Rectal smooth muscle tissue (tissue), 1 donor: ENCODE results near the gene LIN9.
A peak's percentile ranks its signal among the peaks of the same experiment; 100 is the strongest.

Experiments
- H3K27ac ChIP-seq: one replicate; pipeline ENCODE4 v1.7.0; 2013; ENCODE audit warnings: low read depth, low read length, inconsistent platforms
- H3K27me3 ChIP-seq: one replicate; pipeline ENCODE4 v1.7.0; 2013; ENCODE audit warnings: low read length; ENCODE audit not compliant: control insufficient read depth, insufficient read depth
- H3K36me3 ChIP-seq: one replicate; pipeline ENCODE4 v1.7.0; 2013; ENCODE audit warnings: low read length; ENCODE audit not compliant: control insufficient read depth, insufficient read depth
- H3K4me1 ChIP-seq: one replicate; pipeline ENCODE4 v1.7.0; 2013; ENCODE audit warnings: low read length; ENCODE audit not compliant: control insufficient read depth, insufficient read depth
- H3K4me3 ChIP-seq: one replicate; pipeline ENCODE4 v1.7.0; 2013; ENCODE audit warnings: low read length
- H3K9ac ChIP-seq: one replicate; pipeline ENCODE4 v1.7.0; 2013; ENCODE audit warnings: low read length

Gene LIN9

DNA sequence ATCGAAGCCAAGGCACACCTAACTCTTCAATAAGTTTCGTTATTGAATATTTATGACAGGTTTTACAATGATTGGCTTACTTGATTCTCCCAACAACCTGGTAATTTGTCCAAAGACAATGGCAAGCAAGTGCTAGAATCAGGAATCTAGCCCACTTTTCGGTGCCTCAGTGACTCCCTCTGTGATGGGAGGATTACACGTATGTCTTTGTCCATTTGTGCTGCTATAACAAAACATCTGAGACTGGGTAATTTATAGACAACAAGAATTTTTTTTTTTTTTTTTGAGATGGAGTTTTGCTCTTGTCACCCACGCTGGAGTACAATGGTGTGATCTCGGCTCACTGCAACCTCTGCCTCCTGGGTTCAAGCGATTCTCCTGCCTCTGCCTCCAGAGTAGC, 2.4 kb upstream of the LIN9 start:
- H3K4me3 ChIP-seq: no peak overlapping the region
- H3K27ac ChIP-seq: no peak overlapping the region
- peaks cover 2% of the 10 kb centered on the region for H3K4me1 ChIP-seq
- H3K27me3 ChIP-seq: no peaks in the 10 kb centered on the region
- H3K9ac ChIP-seq: no peak overlapping the region
- no peaks in the 10 kb centered on the region for H3K36me3 ChIP-seq

DNA sequence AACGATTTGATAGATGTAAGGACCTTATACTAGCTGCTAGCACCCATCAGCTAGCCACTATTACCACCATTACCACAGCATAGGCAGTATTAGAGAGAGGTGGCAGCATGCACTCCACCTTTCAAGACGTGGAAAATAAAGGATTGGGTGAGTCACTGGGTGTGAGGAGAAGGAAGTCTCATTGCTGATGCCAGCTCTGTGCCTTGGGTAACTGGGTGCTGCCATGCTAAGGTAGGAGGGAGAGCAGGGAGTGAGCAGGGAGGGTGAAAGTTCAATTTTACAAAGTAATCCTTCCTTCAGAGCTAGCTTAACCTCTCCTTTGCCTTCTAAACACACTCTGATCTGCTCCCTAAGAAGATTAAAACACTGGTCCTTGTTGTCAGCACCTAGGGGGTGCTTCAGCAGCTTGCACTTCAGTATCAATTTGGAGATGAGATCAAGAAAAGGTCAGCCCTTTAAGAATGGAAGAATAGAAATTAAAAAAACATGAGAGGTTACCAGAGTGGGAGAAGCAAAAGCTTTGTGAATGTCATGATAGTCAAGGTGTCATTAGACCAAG, 1.8 kb upstream of the LIN9 start:
- peaks cover 2% of the 10 kb centered on the region for H3K4me1 ChIP-seq
- no peak overlapping the region for H3K27ac ChIP-seq
- no peak overlapping the region for H3K4me3 ChIP-seq
- no peaks in the 10 kb centered on the region for H3K36me3 ChIP-seq
- H3K9ac ChIP-seq: no peak overlapping the region
- H3K27me3 ChIP-seq: no peaks in the 10 kb centered on the region

DNA sequence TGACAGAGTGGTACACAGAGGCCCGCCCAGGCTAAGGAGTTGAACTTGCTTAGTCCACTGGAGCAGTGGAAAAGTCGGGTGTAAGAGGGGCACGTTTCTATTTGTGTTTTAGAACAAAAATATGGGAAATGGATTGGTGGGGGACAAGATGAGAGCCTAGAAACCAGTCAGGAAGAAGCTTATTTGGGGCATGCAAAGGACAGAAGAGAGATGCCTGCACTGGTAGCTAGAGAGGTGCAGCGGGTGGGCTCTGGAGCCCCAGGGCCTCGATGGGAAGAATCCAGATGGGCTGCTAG, 1.2 kb upstream of the LIN9 start:
- H3K4me3 ChIP-seq: no peak overlapping the region
- H3K27me3 ChIP-seq: no peaks in the 10 kb centered on the region
- peaks cover 2% of the 10 kb centered on the region for H3K4me1 ChIP-seq
- no peak overlapping the region for H3K9ac ChIP-seq
- no peak overlapping the region for H3K27ac ChIP-seq
- no peaks in the 10 kb centered on the region for H3K36me3 ChIP-seq

DNA sequence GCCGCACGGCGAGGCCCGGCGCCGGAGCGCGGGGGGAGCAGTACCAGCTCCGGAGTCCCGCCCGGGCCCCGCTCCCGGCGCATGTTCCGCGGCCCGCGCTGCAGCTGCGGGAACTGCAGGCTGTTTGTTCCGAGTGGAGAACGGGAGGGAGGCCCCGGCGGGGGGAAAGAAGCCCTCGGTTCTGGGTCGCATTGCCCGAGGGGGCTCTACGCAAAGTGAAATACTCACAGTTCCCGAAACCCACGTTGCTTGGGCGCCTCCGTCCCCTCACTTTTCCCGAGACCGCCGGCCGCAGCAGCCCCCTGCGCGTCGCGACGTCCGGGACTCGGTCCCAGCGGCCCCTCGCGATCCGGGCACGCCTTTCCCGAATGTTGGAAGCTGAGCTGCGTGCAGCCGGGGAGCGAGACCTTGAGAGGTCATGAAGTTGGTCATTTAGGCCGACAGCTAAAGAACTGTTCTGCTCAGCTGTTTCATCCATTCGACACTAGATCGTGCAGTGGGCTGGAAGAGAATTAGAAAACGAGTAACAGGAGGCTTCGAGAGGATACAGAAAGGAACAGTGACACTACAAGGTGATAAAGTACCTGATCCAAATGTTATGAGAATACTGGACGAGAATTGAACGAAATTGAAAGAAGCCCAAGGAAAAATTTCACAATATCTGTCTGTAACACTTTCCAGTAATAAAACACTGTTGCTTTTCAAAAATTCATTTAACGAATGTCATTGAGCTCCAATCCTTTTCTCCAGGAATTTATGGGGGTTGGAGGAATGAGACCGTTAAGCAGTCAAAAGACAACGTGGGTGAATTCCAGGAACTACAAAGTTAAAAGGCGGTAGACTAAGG, 657 bp upstream of the LIN9 start:
- H3K27ac ChIP-seq: peak overlapping the region; percentile 66
- no peaks in the 10 kb centered on the region for H3K36me3 ChIP-seq
- H3K27me3 ChIP-seq: no peaks in the 10 kb centered on the region
- no peak overlapping the region for H3K9ac ChIP-seq
- H3K4me3 ChIP-seq: peak overlapping the region; percentile 89
- H3K4me1 ChIP-seq: peaks cover 2% of the 10 kb centered on the region

DNA sequence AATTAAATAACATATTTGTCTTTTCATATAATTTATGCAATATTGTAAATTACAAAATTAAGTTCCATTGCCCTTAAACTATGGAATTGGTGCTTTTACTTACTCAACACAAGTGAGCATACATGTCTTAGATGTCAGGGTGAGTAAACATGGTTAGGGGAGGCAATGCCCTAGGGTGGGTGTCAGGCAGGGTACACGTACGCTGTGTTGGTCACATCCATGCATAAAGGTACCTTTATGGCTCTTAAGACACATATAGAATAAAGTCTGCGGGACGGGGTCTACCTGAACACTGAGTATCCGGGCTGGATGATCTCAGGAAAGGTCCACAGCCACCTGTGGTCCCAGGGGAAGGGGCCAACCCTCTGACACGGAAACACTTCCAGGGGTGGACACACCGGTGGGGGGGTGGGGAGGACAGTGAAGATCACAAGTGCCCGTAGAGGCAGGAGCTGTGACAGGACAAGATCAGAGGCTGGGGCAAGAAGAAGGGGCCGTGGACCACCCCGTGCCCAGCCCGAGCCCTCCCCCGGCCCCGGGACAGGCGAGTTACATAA, 720 bp downstream of the LIN9 start:
- H3K4me3 ChIP-seq: peak overlapping the region; percentile 89

DNA sequence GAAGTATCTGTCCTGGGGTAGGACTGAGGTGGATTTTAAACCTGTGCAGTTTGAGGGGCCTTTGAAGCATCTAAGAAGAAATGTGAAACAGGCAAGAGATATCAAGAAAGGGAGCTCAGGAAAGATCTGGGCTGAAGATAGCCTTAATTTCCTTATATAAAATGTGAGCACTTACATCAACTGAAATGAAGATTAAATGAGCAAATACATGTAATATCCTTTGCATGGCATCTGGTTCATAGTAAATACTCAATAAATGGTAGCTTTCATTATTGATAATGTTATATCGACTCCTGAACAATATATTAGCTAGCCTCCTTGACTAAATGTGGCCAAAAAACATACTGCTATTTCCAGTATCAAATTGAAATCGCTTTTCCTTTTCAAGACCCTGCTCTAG, 2.5 kb downstream of the LIN9 start:
- no peak overlapping the region for H3K9ac ChIP-seq
- H3K36me3 ChIP-seq: no peaks in the 10 kb centered on the region
- no peak overlapping the region for H3K27ac ChIP-seq
- H3K4me1 ChIP-seq: peaks cover 2% of the 10 kb centered on the region
- no peak overlapping the region for H3K4me3 ChIP-seq
- H3K27me3 ChIP-seq: no peaks in the 10 kb centered on the region

More for the DNA sequence above, 720 bp downstream of the LIN9 start:
- Histone ChIP-seq H3K4me1 (peaks cover 2% of the 10 kb centered on the region), H3K9ac (peak overlapping the region; percentile 28), H3K27me3 (no peaks in the 10 kb centered on the region), H3K27ac (peak overlapping the region; percentile 14), H3K36me3 (no peaks in the 10 kb centered on the region)

DNA sequence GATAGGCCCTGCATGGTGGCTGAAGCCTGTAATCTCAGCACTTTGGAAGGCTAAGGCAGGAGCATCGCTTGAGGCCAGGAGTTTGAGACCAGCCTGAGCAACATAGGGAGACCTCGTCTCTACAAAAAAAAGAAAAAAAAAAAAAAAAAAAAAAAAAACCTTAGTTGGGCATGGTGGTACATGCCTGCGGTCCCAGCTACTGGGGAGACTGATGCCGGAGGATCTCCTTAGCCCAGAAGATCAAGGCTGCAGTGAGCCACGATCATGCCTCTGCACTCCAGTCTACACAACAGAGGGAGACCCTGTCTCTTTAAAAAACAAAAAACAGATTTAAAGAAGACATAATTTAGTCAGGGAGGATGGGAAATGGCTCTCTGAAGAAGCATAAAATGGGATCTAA, 3.8 kb downstream of the LIN9 start:
- peaks cover 2% of the 10 kb centered on the region for H3K4me1 ChIP-seq
- no peaks in the 10 kb centered on the region for H3K36me3 ChIP-seq
- no peaks in the 10 kb centered on the region for H3K27me3 ChIP-seq
- no peak overlapping the region for H3K27ac ChIP-seq
- H3K9ac ChIP-seq: no peak overlapping the region
- H3K4me3 ChIP-seq: no peak overlapping the region

DNA sequence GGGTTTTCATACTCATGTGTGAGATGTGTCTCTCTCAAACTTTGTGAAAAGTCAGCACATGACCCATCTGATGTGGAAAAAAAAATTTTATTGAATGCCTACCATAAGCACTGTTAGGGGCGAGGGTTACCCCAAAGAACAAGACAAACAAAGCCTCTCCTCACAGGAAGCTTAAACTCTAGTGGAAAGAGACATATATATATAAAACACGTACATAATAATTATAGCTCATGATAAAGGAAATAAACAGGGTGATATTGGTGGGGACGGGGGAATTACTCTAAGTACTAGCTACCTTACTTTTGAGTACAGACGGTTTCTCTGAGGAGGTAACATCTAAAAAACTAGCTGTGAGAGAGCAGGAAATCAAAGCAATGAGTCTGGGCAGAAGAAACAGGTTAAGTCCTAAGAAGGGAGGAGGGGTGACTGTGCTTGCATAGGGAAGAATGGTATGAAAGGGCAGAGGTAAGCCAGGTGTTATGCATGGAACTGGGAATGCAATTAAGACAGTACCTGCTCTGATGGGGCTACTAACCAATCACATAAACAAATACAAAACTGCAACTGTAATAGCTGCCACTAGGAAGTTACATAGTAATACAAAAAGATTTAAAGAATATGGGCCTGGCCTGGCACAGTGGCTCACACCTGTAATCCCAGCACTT, 4.5 kb downstream of the LIN9 start:
- Histone ChIP-seq H3K27me3 (no peaks in the 10 kb centered on the region), H3K9ac (no peak overlapping the region), H3K27ac (no peak overlapping the region), H3K36me3 (no peaks in the 10 kb centered on the region), H3K4me3 (no peak overlapping the region), H3K4me1 (peaks cover 2% of the 10 kb centered on the region)

DNA sequence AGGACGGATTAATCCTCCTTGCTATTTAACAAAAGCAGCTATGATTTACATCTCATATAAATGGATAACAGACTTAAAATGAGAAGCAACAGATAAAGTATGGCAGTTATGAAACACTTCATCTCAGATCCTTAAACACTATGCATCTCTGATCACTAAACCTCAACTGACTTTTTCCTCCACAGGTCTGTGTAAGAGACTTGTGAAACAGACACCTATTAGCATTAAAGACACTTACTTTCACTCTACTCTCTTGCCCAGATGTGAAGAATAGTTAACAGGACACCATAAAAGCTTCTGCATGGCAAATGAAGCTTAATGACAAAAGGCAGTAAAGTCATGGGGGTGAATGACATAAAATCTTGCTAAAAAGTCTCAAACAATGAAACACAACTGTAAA, 6.2 kb downstream of the LIN9 start:
- no peaks in the 10 kb centered on the region for H3K27me3 ChIP-seq
- H3K27ac ChIP-seq: no peak overlapping the region
- H3K36me3 ChIP-seq: no peaks in the 10 kb centered on the region
- H3K4me3 ChIP-seq: no peak overlapping the region
- no peaks in the 10 kb centered on the region for H3K4me1 ChIP-seq
- no peak overlapping the region for H3K9ac ChIP-seq

DNA sequence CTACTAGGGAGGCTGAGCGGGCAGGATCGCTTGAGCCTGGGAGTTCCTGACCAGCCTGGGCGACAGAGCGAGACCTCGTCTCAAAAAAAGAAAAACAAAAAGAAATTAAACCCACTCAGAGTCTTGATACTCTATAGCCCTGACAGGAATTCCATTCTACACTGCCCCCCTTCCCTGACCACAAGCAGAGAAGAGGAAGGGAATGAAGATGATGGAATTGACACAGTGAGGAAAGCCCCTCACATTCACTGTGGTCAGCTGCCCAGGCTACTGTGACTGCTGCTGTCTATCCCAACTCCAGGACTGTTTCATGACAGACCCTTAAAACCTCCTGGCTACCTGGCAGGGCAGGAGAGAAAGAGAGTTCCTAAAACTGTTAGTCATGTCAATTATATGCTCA, 12.1 kb downstream of the LIN9 start:
- Histone ChIP-seq H3K4me1 (no peaks in the 10 kb centered on the region), H3K27ac (no peak overlapping the region), H3K36me3 (peaks cover 3% of the 10 kb centered on the region), H3K27me3 (no peaks in the 10 kb centered on the region), H3K4me3 (no peak overlapping the region), H3K9ac (no peak overlapping the region)

DNA sequence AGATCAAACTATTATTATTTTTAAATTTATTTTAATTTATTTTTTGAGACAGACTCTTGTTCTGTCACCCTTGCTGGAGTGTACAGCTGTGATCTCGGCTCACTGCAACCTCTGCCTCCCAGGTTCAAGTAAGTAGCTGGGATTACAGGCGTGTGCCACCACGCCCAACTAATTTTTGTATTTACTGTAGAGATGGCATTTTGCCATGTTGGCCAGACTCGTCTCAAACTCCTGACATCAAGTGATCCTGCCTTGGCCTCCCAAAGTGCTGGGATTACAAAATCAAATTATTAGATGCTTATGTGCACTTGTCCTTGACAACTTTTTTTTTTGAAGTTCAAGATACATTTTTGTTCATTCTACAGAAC, 15.4 kb downstream of the LIN9 start:
- Histone ChIP-seq H3K36me3 (peaks cover 3% of the 10 kb centered on the region), H3K27me3 (no peaks in the 10 kb centered on the region), H3K27ac (no peak overlapping the region), H3K4me1 (no peaks in the 10 kb centered on the region), H3K4me3 (no peak overlapping the region), H3K9ac (no peak overlapping the region)

DNA sequence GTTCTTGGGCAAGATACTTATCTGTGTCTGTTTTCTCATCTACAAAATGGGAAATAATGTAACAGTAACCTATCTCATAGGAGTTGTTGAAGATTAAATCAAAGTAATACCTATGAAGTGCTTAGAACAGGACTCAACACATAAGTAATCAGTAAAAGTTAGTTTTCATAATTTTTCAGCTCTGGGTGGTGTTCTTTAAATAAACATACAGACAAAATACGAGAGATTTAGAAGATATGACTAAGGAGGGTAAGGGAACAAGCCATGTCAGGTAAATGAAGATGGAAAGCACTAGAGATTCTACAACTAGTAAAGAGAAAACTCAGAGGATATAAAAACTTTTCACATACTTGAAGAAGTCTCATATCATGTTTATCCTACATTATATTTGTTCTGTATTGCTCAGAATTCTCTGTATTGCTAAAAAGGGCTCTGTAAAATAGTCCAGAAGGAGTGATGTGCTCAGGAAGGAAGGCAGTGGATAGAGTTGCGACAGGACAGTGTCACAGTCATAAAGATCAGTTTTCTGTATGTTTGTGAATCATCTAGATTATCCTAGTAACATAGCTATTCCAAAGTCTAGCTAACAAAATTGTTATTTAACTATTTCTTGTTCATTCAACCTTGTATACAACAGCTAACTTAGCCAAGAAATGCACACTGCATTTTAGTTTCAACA, 16.0 kb downstream of the LIN9 start:
- H3K27me3 ChIP-seq: no peaks in the 10 kb centered on the region
- no peak overlapping the region for H3K9ac ChIP-seq
- H3K36me3 ChIP-seq: peaks cover 3% of the 10 kb centered on the region
- H3K4me1 ChIP-seq: no peaks in the 10 kb centered on the region
- H3K27ac ChIP-seq: no peak overlapping the region
- no peak overlapping the region for H3K4me3 ChIP-seq
